KOPT-K1 (cell line): ENCODE results near the gene WDR82.

Source experiments
- H3K27ac ChIP-seq: fragments of 200-600 bp; sonication (generic); 2 replicates; pipeline ENCODE4 v1.5.1; 2016; ENCODE audit warnings: antibody characterized with exemption, mild to moderate bottlenecking, low read depth, low read length; ENCODE audit not compliant: poor library complexity, severe bottlenecking
- H3K36me3 ChIP-seq: fragments of 200-600 bp; sonication (generic); 2 replicates; pipeline ENCODE4 v1.5.1; 2017; ENCODE audit warnings: antibody characterized with exemption, mild to moderate bottlenecking, low read length, moderate library complexity; ENCODE audit not compliant: insufficient read depth
- H3K9me3 ChIP-seq: fragments of 200-600 bp; sonication (generic); 2 replicates; pipeline ENCODE4 v1.5.1; 2017; ENCODE audit warnings: antibody characterized with exemption, low read length, mild to moderate bottlenecking; ENCODE audit not compliant: insufficient read depth, poor library complexity, severe bottlenecking

WDR82 gene

DNA sequence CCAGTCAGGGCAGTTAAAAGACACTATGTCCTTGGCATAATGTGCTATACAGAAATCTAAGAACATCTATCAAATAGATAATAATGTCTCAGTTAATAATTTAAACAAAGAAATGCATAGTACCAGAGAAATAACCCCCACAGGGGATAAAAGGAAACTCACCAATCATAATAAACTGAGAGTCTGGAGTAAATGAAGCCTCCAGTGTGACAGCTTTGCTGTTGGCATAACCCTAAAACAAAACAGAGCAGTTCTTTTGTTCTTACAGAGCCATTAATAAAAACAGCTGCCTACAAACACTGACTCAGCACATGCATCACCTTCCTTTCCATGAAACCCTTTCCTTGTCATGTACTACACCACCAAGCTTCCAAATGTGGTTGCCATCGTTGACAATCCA, 19.4 kb downstream of the WDR82 start:
- Histone ChIP-seq H3K36me3 (peaks cover 100% of the 10 kb centered on the region), H3K9me3 (no peaks in the 10 kb centered on the region), H3K27ac (no peak overlapping the region)

DNA sequence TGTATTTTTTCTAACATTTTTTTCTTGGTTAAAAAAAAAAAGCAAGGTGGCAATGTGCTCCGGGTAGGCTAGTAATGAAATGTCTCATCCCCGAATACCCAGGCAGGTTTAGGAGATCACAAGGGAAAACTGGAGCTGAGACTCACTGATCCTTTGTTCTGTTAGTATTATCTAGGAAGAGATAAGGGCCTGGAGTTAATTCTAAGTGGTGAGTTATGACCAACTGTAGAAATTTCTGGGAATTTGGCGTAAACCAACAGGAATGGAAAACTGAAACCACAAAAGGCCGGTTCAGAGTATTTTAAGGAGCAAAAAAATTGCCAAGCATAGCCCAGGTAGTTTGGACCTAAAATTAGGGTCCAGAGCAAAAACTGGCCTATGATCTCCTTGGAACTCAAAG, 20.5 kb downstream of the WDR82 start:
- peaks cover 94% of the 10 kb centered on the region for H3K36me3 ChIP-seq
- H3K27ac ChIP-seq: no peak overlapping the region
- no peaks in the 10 kb centered on the region for H3K9me3 ChIP-seq

DNA sequence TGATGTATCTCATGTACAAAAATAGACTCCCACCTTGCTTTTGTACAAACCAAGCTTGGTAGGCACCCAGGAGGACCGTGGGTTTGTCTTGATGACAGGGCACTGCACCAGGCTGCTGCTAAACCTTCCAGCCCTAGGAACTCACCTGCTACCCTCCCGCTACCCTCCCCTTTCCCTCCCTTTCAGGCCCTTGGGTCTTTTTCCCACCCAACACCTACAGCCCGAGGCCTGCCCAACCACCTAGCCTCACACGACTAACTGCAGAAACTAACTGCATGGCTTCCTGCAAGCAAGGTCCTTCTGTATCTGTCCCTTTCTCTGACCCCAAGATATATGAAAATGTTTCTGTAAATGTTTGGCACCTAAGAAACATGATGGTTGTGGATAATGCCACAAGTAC, 21.8 kb downstream of the WDR82 start:
- Histone ChIP-seq H3K27ac (no peak overlapping the region), H3K36me3 (peaks cover 94% of the 10 kb centered on the region), H3K9me3 (no peaks in the 10 kb centered on the region)

DNA sequence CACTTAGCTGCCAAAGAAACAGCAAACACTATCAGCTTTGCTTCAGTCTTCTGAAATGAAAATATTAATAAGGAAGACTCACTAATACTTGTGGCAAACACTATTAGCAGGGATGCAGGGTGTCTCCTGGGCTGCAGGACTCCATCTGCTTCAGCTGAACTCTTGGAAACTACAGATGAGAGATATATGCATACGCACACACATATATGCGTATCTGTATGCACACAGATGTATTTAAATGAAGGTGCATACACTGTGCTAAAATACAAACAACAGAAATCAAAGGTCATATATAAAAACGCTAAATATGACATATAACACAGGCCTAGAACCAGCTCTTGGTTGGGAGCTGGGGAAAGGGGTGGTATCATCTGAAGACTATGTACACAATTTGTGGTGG, 22.3 kb downstream of the WDR82 start:
- Histone ChIP-seq H3K36me3 (peaks cover 94% of the 10 kb centered on the region), H3K27ac (no peak overlapping the region), H3K9me3 (no peaks in the 10 kb centered on the region)

DNA sequence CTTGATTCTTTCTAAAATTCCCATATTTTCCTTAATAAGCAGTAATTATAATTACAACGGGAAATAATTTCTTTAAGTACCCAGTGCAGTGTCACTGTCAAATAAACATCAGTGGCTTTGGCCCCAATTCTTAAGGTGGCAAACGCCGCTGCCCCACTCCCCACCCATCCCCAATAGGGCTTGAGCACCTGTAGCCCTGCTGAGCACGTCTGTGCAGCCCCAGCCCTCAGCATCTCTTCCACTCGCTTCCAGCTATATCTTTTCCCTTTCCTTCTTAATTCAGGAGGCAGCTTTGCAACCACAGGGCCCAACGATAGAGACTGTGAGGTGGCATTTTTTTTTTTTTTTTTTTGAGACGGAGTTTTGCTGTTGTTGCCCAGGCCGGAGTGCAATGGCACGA, 23.8 kb downstream of the WDR82 start:
- H3K36me3 ChIP-seq: peaks cover 94% of the 10 kb centered on the region
- no peaks in the 10 kb centered on the region for H3K9me3 ChIP-seq
- H3K27ac ChIP-seq: peak overlapping the region; percentile 82

DNA sequence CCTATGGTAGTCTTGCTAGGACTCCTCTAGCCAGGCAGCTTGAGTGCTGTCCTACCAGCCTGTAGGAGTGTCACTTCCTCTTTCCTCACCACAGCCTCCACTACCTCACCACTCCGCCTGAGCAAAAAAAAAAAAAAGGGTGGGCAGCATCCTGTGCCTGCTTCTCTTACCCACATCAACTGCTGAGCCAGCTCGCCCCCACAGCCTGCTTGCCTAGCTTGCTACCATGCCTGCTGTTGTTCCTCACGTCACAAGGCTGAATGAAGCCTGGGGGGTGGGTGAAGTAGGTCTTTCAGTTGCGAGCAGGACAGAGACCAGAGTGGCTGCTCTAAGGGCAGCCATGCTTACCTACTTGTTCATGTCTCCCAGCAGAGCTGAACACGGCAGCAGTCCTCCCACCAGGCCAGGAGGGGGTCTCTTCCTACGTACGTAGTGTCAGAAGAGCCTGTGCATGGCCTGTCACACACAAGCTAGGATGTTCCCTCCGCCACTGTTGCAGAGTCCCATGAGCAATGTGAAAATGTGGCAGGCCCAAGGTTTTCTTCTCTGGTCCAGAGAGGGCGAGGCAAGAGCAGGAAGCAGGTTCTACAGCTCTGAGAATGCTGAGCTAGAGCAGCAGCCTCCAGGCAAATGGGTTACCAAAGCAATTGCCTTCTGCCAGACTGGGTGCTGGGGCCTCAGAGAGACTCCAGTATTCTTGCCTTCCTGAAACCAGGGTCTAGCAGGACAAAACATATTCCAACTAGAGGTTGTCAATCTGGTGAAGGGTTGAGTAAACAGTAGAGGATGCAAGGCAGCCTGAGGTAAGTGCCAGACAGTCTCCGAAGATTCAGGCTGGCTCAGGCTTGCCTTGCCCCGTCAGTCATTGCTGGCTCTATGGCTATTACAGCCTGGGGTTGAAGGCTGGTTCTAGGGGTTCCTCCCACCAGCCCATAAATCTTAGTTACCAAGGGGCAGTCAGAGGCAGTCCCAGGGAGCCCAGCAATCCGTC, 24.8 kb downstream of the WDR82 start:
- H3K9me3 ChIP-seq: no peaks in the 10 kb centered on the region
- H3K36me3 ChIP-seq: peaks cover 94% of the 10 kb centered on the region
- peak overlapping the region; percentile 82 for H3K27ac ChIP-seq

DNA sequence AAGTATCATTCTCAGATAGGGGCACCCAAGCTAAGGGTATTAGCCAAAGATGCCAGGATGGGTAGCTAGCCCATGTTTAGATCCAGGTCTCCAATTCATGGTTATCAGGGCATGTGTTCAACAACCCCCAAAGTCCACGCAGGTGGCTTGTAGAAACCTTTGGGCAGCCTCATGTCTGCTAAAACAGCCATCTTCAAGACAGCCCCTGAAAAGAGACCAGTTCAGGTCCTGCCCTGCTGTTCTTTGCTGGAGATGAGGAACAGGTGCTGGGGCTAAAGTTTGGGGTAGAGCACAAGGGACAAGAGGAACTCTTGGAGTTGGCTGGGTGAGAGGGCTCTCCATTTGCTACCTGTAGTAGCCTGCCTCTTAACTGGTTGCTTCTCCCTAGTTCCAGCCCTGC, 28.3 kb downstream of the WDR82 start:
- Histone ChIP-seq H3K9me3 (no peaks in the 10 kb centered on the region), H3K27ac (no peak overlapping the region), H3K36me3 (peaks cover 68% of the 10 kb centered on the region)

DNA sequence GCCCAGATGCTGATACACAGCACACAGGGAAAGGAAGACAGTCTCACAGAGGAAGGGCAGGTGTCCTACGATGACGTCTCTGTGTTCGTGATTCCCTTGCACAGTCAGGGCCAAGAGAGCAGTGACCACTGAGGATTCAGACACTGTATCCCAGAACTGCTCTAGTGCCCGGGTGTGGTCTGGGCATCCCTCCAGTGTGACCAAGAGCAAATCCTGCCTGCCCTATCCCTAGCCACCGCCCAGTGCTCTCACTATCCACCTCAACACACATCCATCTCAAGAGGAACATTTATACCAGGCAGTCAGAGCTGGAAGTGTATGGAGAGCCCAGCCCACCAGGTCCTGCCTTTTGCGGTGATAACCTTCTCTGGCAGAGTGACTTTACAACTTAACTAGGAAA, 28.8 kb downstream of the WDR82 start:
- H3K36me3 ChIP-seq: peaks cover 64% of the 10 kb centered on the region
- no peak overlapping the region for H3K27ac ChIP-seq
- no peaks in the 10 kb centered on the region for H3K9me3 ChIP-seq

DNA sequence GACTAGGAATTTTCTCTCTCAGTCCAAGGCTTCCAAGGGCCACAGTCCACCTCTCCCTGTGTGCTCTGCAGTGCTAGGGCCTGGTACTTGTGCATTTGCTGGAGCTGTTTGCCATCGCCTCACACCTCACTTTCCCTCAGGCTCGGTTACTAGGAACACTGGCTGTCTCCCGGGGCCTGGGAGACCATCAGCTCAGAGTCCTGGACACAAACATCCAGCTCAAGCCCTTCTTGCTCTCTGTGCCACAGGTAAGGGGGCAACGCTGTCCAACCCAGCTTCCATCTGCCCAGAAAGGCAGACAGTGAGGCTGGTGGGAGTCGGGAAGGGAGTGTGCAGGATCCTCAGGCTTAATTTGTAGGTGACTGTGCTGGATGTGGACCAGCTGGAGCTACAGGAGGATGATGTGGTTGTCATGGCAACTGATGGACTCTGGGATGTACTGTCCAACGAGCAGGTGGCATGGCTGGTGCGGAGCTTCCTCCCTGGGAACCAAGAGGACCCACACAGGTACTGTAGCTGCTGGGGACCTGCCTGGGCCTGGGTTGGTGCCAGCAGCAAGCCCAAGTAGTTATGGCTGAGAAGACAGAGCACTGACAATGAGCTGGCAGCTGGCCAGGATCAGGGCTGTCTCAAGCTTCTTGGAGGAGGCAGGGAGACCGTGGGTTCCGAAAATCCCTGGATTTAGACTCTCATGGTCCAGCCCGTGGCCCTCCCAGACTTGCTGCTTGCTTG, 29.5 kb downstream of the WDR82 start:
- H3K36me3 ChIP-seq: peaks cover 57% of the 10 kb centered on the region
- no peak overlapping the region for H3K27ac ChIP-seq
- no peaks in the 10 kb centered on the region for H3K9me3 ChIP-seq

DNA sequence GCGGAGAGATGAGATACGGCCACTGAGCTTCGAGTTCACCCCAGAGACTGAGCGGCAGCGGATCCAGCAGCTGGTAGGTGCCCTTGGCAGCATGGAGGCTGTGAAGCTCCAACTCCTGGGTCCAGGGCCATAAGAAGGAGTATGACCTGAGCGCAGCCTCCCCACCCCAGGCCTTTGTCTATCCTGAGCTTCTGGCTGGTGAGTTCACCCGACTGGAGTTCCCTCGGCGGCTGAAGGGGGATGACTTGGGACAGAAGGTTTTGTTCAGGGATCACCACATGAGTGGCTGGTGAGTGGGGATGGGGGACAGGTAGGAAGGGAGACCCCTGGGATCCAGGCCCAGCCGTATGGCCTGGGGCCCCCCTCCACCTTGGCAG, 30.3 kb downstream of the WDR82 start:
- no peaks in the 10 kb centered on the region for H3K9me3 ChIP-seq
- peaks cover 54% of the 10 kb centered on the region for H3K36me3 ChIP-seq
- no peak overlapping the region for H3K27ac ChIP-seq

DNA sequence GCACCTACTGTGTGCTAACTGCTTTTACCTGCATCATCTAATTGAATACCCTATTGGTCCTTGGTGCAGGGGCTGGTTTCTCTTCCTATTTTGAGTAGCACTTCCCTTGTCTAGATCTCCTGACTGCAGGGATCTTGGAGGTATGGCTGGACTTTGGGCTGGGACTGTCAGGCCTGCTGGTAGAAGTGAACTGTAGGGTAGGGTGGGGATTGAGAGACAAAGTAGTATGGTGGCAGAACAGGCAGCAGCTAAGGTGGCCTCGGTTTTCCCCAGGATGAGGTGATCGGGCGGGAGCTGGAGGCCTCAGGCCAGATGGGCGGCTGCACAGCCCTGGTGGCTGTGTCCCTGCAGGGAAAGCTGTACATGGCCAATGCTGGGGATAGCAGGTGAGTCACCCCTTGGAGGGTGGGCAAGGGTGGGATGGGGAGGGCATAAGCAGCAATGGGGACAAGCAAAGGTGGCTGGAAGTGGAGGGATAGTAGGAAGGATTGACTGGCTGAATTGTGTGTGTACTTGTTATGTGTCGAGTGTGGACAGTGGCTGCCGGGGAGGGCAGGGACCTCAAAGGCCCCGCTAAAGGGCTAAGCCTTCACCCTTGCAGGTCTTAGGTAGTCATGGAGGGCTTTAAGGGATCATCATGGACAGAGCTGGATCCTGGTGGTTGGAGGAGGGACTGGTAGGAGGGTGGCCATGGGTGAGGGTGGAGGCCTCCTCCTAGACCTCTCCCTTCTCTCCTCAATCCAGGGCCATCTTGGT, 30.9 kb downstream of the WDR82 start:
- Histone ChIP-seq H3K36me3 (peaks cover 49% of the 10 kb centered on the region), H3K9me3 (no peaks in the 10 kb centered on the region), H3K27ac (no peak overlapping the region)

DNA sequence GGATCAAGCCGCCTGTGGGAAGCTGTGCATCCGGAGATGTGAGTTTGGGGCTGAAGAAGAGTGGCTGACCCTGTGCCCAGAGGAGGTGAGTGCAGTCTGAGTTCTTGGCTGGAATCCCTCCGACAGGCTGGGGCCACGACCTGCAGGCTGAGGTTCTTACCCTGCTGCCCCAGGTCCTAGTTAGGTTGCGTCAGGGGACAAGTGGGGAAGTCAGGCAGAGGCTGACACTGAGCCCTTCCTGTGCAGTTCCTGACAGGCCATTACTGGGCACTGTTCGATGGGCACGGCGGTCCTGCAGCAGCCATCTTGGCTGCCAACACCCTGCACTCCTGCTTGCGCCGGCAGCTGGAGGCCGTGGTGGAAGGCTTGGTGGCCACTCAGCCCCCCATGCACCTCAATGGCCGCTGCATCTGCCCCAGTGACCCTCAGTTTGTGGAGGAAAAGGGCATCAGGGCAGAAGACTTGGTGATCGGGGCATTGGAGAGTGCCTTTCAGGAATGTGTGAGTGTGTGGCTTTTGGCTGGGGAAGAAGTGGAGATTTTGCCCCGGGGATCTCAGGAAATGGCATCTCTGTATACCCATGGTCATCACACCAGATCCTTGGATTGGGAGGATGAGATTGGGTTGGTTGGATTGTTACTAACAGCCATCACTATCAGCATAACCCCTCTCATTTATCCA, 31.6 kb downstream of the WDR82 start:
- no peak overlapping the region for H3K27ac ChIP-seq
- peaks cover 42% of the 10 kb centered on the region for H3K36me3 ChIP-seq
- no peaks in the 10 kb centered on the region for H3K9me3 ChIP-seq

DNA sequence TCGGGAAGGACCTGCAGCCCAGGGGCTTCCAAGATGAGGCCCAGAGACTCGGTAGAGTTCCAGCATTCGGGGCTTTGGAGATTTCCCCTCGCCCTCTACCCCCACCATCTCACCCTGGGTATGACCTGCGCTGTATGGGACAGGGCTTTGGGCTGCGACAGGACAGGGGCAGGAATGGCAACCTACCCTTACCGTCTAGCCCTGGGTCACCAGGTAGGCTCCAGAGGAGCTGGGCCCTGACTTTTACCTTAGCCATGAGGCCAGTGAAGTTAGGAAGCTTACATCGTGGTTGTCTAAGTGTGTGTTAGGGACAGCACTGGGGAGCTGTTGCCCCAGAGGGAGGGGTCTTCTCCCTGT, 32.2 kb downstream of the WDR82 start:
- H3K27ac ChIP-seq: peak overlapping the region; percentile 54
- H3K9me3 ChIP-seq: no peaks in the 10 kb centered on the region

DNA sequence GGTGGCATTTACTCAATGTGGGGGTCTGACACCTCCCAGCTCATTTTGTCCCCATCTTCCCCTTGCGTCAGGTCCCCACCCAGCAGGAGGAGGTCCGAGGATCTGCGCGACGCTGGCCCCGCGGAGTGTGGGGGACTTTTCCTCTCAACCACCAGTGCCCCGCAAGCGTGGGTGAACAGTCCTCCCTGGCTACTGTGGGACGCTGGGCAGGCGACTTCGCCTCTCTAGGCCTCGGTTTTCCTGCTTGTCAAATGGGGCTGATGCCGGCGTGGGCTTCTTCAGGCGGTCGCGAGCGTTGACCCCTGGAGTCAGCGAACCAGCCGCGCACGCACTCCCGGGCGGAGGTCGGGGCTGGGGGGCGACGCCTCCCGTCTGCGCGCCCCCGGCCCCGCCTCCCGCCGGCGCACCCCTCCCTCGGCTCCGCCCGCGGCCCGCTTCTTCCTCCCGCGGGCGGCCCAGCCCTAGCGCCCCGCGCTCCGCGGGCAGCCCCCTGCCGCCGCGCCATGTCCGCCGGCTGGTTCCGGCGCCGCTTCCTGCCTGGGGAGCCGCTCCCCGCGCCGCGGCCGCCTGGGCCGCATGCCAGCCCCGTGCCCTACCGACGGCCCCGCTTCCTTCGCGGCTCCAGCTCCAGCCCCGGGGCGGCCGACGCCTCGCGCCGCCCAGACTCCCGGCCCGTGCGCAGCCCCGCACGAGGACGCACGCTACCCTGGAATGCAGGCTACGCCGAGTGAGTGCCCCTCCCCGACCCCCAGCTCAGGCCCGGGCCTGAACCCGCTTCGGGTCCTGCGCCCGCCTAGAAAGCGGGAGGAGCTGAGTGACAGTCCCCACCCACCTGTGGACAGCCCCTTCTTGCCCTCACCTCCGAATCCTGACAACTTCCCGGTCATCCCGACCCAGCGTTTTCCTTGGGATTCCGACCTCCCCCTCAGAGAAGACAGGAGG, 32.9 kb downstream of the WDR82 start, which contains the start of gene PPM1M:
TSS of gene PPM1M (plus strand) at position 438 of the 942 bp plus-strand sequence. CDS start at position 504, 66 bp downstream.
- peak within 1 kb of the TSS; percentile 54 for H3K27ac ChIP-seq
- no peaks in the 10 kb centered on the region for H3K9me3 ChIP-seq
- H3K36me3 ChIP-seq: peaks cover 29% of the 10 kb centered on the region

More for the DNA sequence above, 32.2 kb downstream of the WDR82 start:
- H3K36me3 ChIP-seq: peaks cover 36% of the 10 kb centered on the region
